Activated effector memory CD4-positive, alpha-beta T cell treated with anti-CD3 and anti-CD28 coated beads, Interleukin-2, amount 50 U/mL, for 16 hours (primary cell): ENCODE measurements around the gene TBXA2R.
A peak's percentile ranks its signal among the peaks of the same experiment; 100 is the strongest.
"Not testable (repeated sequence)": the region's sequence is repeated elsewhere in the genome, so short reads cannot be mapped to it uniquely, and the experiment has no call there.

ENCODE experiments used
- DNase-seq: peaks from one replicate; pipeline ENCODE4 v3.0.0-alpha.2; 2020

TBXA2R gene

GRCh38 chr19:3638208-3639193 is 31.8 kb upstream of the TBXA2R start:
- no peak for DNase-seq

- DNase-seq, result no peak
Observed at GRCh38 chr19:3637621-3638020, 30.9 kb upstream of the TBXA2R start.

GRCh38 chr19:3636962-3637361 is 30.3 kb upstream of the TBXA2R start:
- DNase-seq, result no peak

GRCh38 chr19:3636506-3636905 is 29.8 kb upstream of the TBXA2R start:
- no peak for DNase-seq

GRCh38 chr19:3634496-3635045 is 27.9 kb upstream of the TBXA2R start:
- DNase-seq, result no peak

GRCh38 chr19:3633559-3633988 is 26.9 kb upstream of the TBXA2R start:
- DNase-seq, result no peak

GRCh38 chr19:3632739-3633558 is 26.3 kb upstream of the TBXA2R start:
- DNase-seq, result no peak

- DNase-seq, result no peak
Observed at GRCh38 chr19:3632098-3632497, 25.4 kb upstream of the TBXA2R start.

- no peak for DNase-seq
Observed at GRCh38 chr19:3631053-3631861, 24.6 kb upstream of the TBXA2R start.

- DNase-seq, result not testable (repeated sequence)
Observed at GRCh38 chr19:3628766-3629165, 22.1 kb upstream of the TBXA2R start.

- no peak for DNase-seq
Observed at GRCh38 chr19:3627351-3627723, 20.7 kb upstream of the TBXA2R start.

GRCh38 chr19:3626473-3627350 is 20.0 kb upstream of the TBXA2R start, which contains the start of gene CACTIN:
CACTIN (minus strand) TSS chr19:3626790; CDS start chr19:3626762, 28 bp downstream.
- DNase-seq, result peak; percentile 100

- DNase-seq, result no peak
Observed at GRCh38 chr19:3625996-3626472, 19.4 kb upstream of the TBXA2R start.

GRCh38 chr19:3623716-3624115 is 17.0 kb upstream of the TBXA2R start:
- no peak for DNase-seq

GRCh38 chr19:3622224-3622623 is 15.5 kb upstream of the TBXA2R start:
- no peak for DNase-seq

GRCh38 chr19:3621689-3622088 is 15.0 kb upstream of the TBXA2R start:
- DNase-seq, result no peak

GRCh38 chr19:3620817-3621547 is 14.3 kb upstream of the TBXA2R start:
- DNase-seq, result no peak

GRCh38 chr19:3620145-3620816 is 13.6 kb upstream of the TBXA2R start:
- DNase-seq, result no peak

- DNase-seq, result no peak
Observed at GRCh38 chr19:3619631-3620012, 12.9 kb upstream of the TBXA2R start.
